ENCODE data around the gene NOXO1.

DNA sequence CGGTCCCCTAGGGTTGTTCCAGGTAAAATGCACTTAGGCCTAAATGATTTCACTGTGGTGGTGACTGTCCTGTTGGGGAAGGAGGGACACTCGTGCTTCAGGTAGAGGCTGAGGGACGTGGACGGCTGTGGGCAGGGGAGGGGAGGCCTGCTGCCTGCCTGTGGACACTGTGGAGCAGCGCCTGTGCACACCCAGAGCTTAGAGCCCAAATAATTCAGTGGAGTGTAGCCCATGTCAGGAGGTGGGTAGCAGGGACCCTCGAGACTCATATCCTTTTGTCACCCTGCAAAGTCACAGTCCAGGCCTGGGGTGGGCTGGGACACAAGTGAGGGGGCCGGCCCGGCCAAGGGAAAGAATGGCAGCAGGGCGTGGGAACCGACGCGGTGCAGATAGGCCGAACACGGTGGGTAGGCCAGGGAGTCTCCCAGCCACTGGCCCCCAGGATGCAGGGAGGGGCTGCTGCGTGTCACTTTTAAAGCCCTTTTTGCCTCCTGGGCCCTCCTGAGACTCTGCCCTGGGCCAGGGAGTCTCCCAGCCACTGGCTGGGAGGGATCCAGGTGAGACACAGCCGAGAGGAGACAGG is 44.7 kb upstream of the NOXO1 start:
- TF ChIP-seq, protein P1, sequence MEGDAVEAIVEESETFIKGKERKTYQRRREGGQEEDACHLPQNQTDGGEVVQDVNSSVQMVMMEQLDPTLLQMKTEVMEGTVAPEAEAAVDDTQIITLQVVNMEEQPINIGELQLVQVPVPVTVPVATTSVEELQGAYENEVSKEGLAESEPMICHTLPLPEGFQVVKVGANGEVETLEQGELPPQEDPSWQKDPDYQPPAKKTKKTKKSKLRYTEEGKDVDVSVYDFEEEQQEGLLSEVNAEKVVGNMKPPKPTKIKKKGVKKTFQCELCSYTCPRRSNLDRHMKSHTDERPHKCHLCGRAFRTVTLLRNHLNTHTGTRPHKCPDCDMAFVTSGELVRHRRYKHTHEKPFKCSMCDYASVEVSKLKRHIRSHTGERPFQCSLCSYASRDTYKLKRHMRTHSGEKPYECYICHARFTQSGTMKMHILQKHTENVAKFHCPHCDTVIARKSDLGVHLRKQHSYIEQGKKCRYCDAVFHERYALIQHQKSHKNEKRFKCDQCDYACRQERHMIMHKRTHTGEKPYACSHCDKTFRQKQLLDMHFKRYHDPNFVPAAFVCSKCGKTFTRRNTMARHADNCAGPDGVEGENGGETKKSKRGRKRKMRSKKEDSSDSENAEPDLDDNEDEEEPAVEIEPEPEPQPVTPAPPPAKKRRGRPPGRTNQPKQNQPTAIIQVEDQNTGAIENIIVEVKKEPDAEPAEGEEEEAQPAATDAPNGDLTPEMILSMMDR (IDR thresholded peaks at IDR 0.05) = no peak
- TF ChIP-seq POLR2A (IDR thresholded peaks at IDR 0.05) = no peak

Data from heart left ventricle (tissue), 13 donors.